NT2/D1 (cell line): ENCODE results near the gene BICC1.

ENCODE experiments used
- DNase-seq: peaks from one replicate; pipeline ENCODE4 v3.0.0-alpha.2; 2011; ENCODE audit warnings: low read depth, low spot score
- H3K27me3 ChIP-seq: 2 replicates; pipeline ENCODE4 v1.6.0; 2011; ENCODE audit warnings: mild to moderate bottlenecking; ENCODE audit not compliant: insufficient read length, insufficient read depth
- H3K36me3 ChIP-seq: 2 replicates; pipeline ENCODE4 v1.6.1; 2011; ENCODE audit warnings: mild to moderate bottlenecking, low read length, mixed read lengths; ENCODE audit not compliant: insufficient read depth, insufficient read length
- H3K4me1 ChIP-seq: 2 replicates; pipeline ENCODE4 v1.5.1; 2011; ENCODE audit not compliant: insufficient read depth, insufficient read length
- H3K4me3 ChIP-seq: 2 replicates; pipeline ENCODE4 v1.5.1; 2011; ENCODE audit warnings: low read depth; ENCODE audit not compliant: insufficient read length
- H3K9ac ChIP-seq: 2 replicates; pipeline ENCODE4 v1.6.0; 2011; ENCODE audit warnings: low read depth; ENCODE audit not compliant: insufficient read length
- H3K9me3 ChIP-seq: 2 replicates; pipeline ENCODE4 v1.5.1; 2011; ENCODE audit warnings: mild to moderate bottlenecking, low read length; ENCODE audit not compliant: insufficient read depth
- SUZ12 ChIP-seq: IDR thresholded peaks from 2 replicates; pipeline ENCODE4 v1.6.1; 2011; ENCODE audit not compliant: insufficient read length, insufficient read depth; ENCODE audit errors: extremely low read depth
- YY1 ChIP-seq: IDR thresholded peaks from 2 replicates; pipeline ENCODE4 v1.6.1; 2011; ENCODE audit not compliant: insufficient read length, insufficient read depth
- ZNF274 ChIP-seq: IDR thresholded peaks from 2 replicates; pipeline ENCODE4 v1.6.1; 2011; ENCODE audit warnings: mild to moderate bottlenecking, low read depth, low read length

The BICC1 gene

DNA sequence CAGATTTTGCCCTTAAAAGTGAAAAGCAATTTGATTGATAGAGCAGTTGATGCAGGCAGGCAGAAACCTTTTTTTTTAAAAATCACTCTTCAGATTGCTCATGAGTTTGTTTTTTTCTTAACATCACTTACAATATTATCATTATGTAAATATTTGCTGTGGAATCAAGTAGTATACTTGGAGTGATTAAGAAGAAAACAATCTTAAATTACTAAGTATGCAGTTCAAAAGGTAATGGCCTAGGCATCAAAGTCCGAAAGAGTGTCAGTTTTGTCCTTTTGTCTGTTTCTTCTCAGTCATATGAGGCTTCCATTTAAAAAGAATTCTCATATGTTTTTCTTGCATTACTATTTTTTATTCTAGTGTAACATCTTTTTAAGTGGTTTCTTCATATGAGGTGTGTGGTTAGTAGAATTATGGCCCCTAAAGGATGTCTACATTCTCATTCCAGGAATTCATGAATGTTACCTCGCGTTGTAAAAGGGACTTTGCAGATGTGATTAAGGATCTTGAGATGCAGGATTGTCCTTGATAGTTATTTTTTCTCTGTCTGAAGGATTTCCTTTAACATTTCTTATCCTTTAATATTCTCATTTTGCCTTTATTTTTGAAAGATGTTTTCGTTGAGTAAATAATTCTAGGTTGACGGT, 44.0 kb downstream of the BICC1 start:
- H3K9ac ChIP-seq: no peak overlapping the region
- TF ChIP-seq ZNF274 (no peak), YY1 (no peak), SUZ12 (no peak)
- H3K9me3 ChIP-seq: no peaks in the 10 kb centered on the region; the same call in 1 of the 2 replicates
- no peaks in the 10 kb centered on the region for H3K4me1 ChIP-seq
- no peak overlapping the region for H3K4me3 ChIP-seq
- H3K27me3 ChIP-seq: no peaks in the 10 kb centered on the region
- H3K36me3 ChIP-seq: no peaks in the 10 kb centered on the region
- no peak for DNase-seq

DNA sequence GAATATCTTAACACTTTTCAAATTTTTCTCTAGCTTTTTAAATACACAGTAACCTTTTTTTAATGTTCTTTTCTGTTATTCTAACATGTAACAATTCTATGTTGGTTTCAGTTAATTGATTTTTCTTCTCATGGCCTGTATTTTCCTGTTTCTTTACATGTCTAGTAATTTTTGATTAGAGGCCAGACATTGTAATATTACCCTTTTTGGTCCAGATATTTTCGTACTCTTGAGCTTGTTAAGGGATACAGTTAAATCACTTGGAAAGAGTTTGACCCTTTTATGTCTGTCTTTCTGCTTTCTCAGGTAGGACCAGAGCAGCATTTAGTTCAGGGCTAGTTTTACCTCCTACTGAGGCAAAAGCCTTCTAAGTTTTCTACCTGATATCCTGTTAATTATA, 45.0 kb downstream of the BICC1 start:
- Histone ChIP-seq H3K4me3 (no peak overlapping the region), H3K4me1 (no peaks in the 10 kb centered on the region)
- no peak for TF ChIP-seq SUZ12
- no peak for TF ChIP-seq YY1
- no peak for TF ChIP-seq ZNF274

DNA sequence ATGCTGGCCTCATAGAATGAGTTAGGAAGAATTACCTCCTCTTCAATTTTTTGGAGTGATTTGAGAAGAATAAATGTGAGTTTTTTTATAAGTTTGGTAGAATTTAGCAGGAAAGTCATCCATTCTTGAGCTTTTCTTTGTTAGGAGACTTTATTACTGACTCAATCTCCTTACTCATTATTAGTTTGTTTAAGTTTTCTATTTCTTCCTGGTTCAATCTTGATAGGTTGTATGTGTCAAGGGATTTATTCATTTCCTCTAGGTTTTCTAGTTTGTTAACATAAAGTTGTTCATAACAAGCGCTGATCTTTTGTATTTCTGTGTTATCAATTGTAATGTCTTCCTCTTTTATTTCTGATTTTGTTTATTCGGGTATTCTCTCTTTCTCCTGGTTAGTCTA, 47.4 kb downstream of the BICC1 start:
- no peaks in the 10 kb centered on the region; the same call in 1 of the 2 replicates for H3K9me3 ChIP-seq
- no peak overlapping the region for H3K9ac ChIP-seq
- no peaks in the 10 kb centered on the region for H3K4me1 ChIP-seq
- H3K4me3 ChIP-seq: no peak overlapping the region
- no peaks in the 10 kb centered on the region for H3K36me3 ChIP-seq
- H3K27me3 ChIP-seq: no peaks in the 10 kb centered on the region
- TF ChIP-seq ZNF274 (no peak), YY1 (no peak), SUZ12 (no peak)
- DNase-seq: no peak

More for the DNA sequence above, 45.0 kb downstream of the BICC1 start:
- no peaks in the 10 kb centered on the region for H3K36me3 ChIP-seq
- no peak overlapping the region for H3K9ac ChIP-seq
- no peaks in the 10 kb centered on the region; the same call in 1 of the 2 replicates for H3K9me3 ChIP-seq
- no peak for DNase-seq
- H3K27me3 ChIP-seq: no peaks in the 10 kb centered on the region

DNA sequence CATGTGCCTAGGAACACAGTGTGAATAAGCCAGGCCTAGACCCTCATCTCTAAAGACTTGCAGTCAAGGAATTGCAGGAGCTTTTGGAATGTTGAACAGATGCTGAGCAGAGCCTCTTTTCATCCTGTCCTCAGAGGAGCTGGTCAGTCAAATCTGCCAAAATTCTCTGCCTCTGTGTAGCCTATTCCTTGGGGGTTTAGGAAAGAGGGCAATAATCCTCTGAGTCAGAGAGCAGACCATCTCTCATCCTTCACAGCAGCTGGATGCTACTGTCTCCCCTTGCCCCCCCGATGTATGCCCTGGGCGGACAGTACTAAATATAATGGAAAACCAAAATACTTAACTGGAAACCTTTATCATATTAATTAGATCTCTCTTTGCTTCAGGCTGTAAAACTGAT, 52.6 kb downstream of the BICC1 start:
- no peaks in the 10 kb centered on the region for H3K27me3 ChIP-seq
- H3K4me1 ChIP-seq: no peaks in the 10 kb centered on the region
- TF ChIP-seq YY1: no peak
- no peak for TF ChIP-seq ZNF274
- no peak for TF ChIP-seq SUZ12
- H3K9ac ChIP-seq: no peak overlapping the region
- no peak for DNase-seq
- no peaks in the 10 kb centered on the region for H3K36me3 ChIP-seq
- H3K9me3 ChIP-seq: no peaks in the 10 kb centered on the region; the same call in 1 of the 2 replicates
- H3K4me3 ChIP-seq: no peak overlapping the region

DNA sequence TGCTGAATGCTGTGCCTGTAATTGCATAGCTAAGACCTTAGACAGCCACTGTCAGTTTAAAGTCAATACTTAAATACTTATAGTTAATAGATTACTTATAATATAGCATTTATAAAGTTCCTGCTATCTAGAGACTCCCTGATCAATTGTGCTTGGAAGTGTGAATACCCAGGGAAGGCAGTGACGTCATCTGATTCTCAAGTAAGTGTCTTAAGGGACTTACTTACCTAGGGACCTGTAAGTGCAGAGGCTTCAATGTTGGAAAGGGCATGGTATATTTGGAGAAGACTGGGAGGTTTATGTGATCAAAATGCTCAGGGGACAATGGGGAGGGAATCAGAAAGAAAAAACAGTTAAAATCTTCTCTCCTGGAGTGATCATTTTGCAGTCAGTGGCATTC, 55.0 kb downstream of the BICC1 start:
- no peaks in the 10 kb centered on the region for H3K4me1 ChIP-seq
- TF ChIP-seq SUZ12 (no peak), ZNF274 (no peak), YY1 (no peak)
- H3K9me3 ChIP-seq: no peaks in the 10 kb centered on the region
- no peak overlapping the region for H3K9ac ChIP-seq
- H3K27me3 ChIP-seq: no peaks in the 10 kb centered on the region
- no peak for DNase-seq
- H3K36me3 ChIP-seq: no peaks in the 10 kb centered on the region
- H3K4me3 ChIP-seq: no peak overlapping the region

DNA sequence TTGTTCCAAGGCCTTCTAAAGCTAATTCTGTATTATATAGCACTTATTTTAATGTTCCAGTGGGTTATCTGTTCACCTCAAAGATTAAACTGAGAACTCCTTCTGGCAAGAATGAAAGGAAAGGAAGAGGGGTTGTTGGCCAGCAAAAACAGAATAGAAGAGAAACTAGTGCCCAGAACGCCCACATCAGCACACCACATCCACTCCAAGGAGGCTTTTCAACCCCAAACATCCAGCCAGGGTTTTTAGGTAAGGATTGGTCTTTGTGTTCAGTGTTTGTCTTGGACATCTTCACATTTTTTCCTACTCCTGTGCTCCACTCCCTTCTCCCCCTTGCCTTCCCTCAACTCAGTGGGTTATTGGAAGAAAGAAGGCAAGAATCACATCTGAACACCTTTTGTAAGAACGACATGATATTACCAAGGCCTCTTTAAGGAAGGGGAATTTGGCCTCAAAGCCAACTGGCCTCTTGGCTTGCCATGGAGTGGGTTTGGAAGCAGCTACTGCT, 55.8 kb downstream of the BICC1 start:
- H3K36me3 ChIP-seq: no peaks in the 10 kb centered on the region
- H3K4me1 ChIP-seq: no peaks in the 10 kb centered on the region
- H3K9me3 ChIP-seq: no peaks in the 10 kb centered on the region
- no peaks in the 10 kb centered on the region for H3K27me3 ChIP-seq
- H3K4me3 ChIP-seq: no peak overlapping the region
- no peak overlapping the region for H3K9ac ChIP-seq
- TF ChIP-seq YY1 (no peak), ZNF274 (no peak), SUZ12 (no peak)
- no peak for DNase-seq

DNA sequence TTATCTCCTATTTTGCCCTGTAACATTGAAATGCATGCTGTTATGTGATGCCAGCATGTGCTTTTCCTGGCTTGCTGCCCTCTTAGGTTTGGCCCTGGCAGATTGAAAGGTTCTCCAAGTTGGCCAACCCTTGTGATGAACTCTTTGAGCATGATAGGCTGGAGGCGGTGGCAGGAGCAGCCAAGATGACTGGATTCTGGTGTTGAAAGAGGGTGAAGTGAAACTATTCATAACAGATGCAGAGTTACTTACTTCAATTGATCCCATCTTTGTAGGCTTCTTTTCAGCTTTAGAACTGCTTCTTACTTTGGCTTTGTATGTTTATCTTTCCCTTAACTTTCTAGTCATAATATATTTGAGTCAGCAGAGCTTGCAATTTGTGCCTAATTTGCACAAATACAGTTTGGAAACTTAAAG, 57.6 kb downstream of the BICC1 start:
- DNase-seq: no peak
- TF ChIP-seq ZNF274 (no peak), YY1 (no peak), SUZ12 (no peak)

More for the DNA sequence above, 57.6 kb downstream of the BICC1 start:
- Histone ChIP-seq H3K9ac (no peak overlapping the region), H3K36me3 (no peaks in the 10 kb centered on the region), H3K27me3 (no peaks in the 10 kb centered on the region), H3K4me3 (no peak overlapping the region), H3K4me1 (no peaks in the 10 kb centered on the region), H3K9me3 (no peaks in the 10 kb centered on the region)
